Effector CD4-positive, alpha-beta T cell (primary cell): ENCODE measurements around the gene PNLDC1.
A peak's percentile ranks its signal among the peaks of the same experiment; 100 is the strongest.
"Not testable (repeated sequence)": the region's sequence is repeated elsewhere in the genome, so short reads cannot be mapped to it uniquely, and the experiment has no call there.

Source experiments
- DNase-seq: peaks from one replicate; pipeline ENCODE4 v3.0.0-alpha.2; 2020

PNLDC1 gene

GRCh38 chr6:159778542-159779103, 21.5 kb upstream of the PNLDC1 start:
- DNase-seq = no peak

- DNase-seq = no peak
Measured at GRCh38 chr6:159788276-159788675, 11.8 kb upstream of the PNLDC1 start.

GRCh38 chr6:159788753-159789376, 11.2 kb upstream of the PNLDC1 start:
- peak; percentile 9 for DNase-seq

GRCh38 chr6:159789377-159790148, 10.5 kb upstream of the PNLDC1 start, which contains the start of gene TCP1:
TSS of gene TCP1 (minus strand) at chr6:159789602. CDS start at chr6:159789468, 134 bp downstream.
- DNase-seq = peak; percentile 98

GRCh38 chr6:159790149-159790955, 9.7 kb upstream of the PNLDC1 start, which contains the start of gene MRPL18:
TSS of gene MRPL18 (plus strand) at chr6:159790467. CDS start at chr6:159790588, 121 bp downstream.
- DNase-seq = peak; percentile 85

- DNase-seq = no peak
Measured at GRCh38 chr6:159790956-159791598, 9.0 kb upstream of the PNLDC1 start.

GRCh38 chr6:159794976-159795375, 5.1 kb upstream of the PNLDC1 start:
- not testable (repeated sequence) for DNase-seq

GRCh38 chr6:159797554-159797953, 2.5 kb upstream of the PNLDC1 start:
- DNase-seq = no peak

GRCh38 chr6:159801935-159802334, 1.9 kb downstream of the PNLDC1 start:
- no peak for DNase-seq

- DNase-seq = no peak
Measured at GRCh38 chr6:159804504-159804903, 4.4 kb downstream of the PNLDC1 start.

GRCh38 chr6:159805440-159806020, 5.5 kb downstream of the PNLDC1 start:
- DNase-seq = no peak

- DNase-seq = no peak
Measured at GRCh38 chr6:159806021-159806458, 6.0 kb downstream of the PNLDC1 start.

- DNase-seq = no peak
Measured at GRCh38 chr6:159807150-159807858, 7.2 kb downstream of the PNLDC1 start.

GRCh38 chr6:159808647-159809046, 8.6 kb downstream of the PNLDC1 start:
- no peak for DNase-seq

- no peak for DNase-seq
Measured at GRCh38 chr6:159809149-159809548, 9.1 kb downstream of the PNLDC1 start.

- DNase-seq = no peak
Measured at GRCh38 chr6:159813781-159814180, 13.7 kb downstream of the PNLDC1 start.

- DNase-seq = no peak
Measured at GRCh38 chr6:159815410-159815809, 15.3 kb downstream of the PNLDC1 start.

GRCh38 chr6:159816775-159817174, 16.7 kb downstream of the PNLDC1 start:
- DNase-seq = not testable (repeated sequence)

- DNase-seq = no peak
Measured at GRCh38 chr6:159817951-159818739, 18.1 kb downstream of the PNLDC1 start.

- no peak for DNase-seq
Measured at GRCh38 chr6:159819098-159819497, 19.0 kb downstream of the PNLDC1 start.
